Stimulated activated CD4-positive, alpha-beta T cell treated with anti-CD3 and anti-CD28 coated beads, Interleukin-4, amount 100 ng/mL, for 24 hours (primary cell): ENCODE data around the gene RUBCNL.
A peak's percentile ranks its signal among the peaks of the same experiment; 100 is the strongest.

Experiments used
- DNase-seq: peaks from one replicate; pipeline ENCODE4 v3.0.0-alpha.2; 2020

Gene RUBCNL

GRCh38 chr13:46340011-46340410 lies 47.0 kb downstream of the RUBCNL start:
- DNase-seq: no peak

DNA sequence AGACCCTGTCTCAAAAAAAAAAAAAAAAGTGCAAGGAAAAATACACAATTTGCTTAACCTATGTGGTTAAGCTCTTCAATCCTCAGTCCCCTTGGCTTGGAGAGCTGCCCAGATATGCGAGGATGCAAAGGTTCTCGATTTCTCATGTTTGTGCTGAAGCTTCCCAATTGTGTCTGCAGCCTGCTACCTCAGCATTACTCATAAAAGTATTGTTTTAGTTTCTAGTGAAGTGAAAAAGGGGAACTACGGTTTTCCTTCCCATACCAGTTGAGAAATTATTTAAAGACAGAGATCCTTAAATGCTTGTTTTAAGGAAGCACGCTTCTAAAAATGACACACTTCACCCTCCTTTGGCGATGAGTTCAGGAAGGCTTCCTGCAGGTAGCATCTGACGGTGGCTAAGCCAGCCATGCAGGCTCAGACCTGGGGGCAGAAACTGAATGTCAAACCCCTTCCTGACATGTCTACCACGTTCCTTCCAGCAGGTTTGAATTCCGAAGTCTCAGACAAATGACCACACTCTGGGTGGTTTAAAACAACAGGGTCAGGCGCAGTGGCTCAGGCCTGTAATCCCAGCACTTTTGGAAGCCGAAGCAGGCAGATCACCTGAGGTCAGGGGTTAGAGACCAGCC lies 47.9 kb downstream of the RUBCNL start:
- DNase-seq: no peak

GRCh38 chr13:46337700-46338099 lies 49.4 kb downstream of the RUBCNL start:
- DNase-seq: no peak

DNA sequence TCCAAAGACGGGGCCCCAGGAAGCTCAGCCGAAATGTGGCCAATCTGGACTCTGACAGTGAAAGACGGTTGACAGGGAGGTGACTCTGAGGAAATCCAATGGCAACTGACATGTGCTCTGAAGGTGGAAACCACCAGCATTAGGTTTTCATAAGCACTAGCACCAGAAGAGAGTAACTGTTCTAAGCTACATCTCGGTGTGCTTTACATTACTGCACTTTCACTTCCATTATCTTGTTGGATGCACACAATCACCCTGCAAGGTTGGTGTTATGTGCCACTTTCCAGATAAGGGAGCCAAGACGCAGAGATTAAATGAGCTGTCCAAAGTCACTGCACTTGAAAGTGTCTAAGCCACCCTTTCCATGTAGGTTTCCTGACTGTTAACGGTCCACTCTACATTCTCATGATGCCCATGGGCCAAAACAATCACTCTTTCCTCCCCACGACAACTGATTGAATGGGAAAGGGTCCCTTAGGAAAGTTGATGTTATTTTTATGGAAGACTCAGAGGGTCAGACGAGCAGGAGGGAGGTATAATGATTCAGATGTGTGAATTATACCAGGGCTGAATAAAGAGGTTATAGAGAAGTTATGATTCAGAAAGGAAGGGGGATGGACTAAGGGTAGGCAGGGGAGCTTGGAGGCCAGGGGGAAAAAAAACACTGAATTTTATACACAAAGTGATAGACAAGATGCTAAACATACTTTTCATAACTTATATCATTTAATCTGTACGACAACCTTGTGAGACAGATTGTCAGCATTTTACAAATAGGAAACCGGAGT lies 52.8 kb downstream of the RUBCNL start:
- DNase-seq: no peak

DNA sequence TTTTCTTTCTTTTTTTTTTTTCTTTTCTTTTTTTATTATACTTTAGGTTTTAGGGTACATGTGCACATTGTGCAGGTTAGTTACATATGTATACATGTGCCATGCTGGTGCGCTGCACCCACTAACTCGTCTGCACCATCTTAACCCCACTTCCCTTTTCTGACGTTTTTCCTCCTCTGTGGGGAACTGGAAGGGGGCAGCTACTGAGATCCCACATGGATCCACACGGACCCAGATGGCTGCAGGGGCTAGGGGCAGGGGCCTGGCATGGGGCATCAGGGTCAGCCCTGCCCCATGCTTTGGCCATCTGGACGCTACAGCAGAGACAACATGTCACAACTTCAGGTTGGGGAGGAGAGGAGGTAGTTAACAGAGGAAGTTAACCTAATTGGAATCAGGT lies 54.3 kb downstream of the RUBCNL start:
- no peak for DNase-seq

GRCh38 chr13:46329624-46330023 lies 57.4 kb downstream of the RUBCNL start:
- DNase-seq: no peak

- no peak for DNase-seq
These were observed 59.8 kb downstream of the RUBCNL start for GRCh38 chr13:46327246-46327645.

- DNase-seq: no peak
These were observed 62.1 kb downstream of the RUBCNL start for GRCh38 chr13:46324976-46325375.

GRCh38 chr13:46321494-46322225 lies 65.4 kb downstream of the RUBCNL start:
- DNase-seq: peak; percentile 78

DNA sequence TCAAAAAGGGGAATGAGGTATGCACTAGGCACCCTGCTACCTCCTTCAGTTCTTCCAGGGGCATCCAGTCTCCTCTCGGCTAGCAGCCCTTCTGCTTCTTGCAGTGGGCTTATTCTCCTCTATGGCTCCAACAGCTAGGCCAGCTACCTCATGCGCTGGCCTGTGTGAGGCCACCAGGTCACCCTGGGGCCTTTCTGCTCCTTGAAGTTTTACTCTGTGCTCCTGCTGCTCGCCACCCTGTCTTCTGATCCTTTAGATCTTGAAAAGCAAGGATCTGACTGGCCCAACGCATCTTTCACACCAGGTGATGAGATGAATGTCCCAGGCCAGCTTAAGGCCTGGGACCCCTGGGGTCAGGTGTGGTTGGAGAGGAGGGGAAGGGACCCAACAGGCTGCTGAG lies 66.2 kb downstream of the RUBCNL start:
- DNase-seq: no peak

DNA sequence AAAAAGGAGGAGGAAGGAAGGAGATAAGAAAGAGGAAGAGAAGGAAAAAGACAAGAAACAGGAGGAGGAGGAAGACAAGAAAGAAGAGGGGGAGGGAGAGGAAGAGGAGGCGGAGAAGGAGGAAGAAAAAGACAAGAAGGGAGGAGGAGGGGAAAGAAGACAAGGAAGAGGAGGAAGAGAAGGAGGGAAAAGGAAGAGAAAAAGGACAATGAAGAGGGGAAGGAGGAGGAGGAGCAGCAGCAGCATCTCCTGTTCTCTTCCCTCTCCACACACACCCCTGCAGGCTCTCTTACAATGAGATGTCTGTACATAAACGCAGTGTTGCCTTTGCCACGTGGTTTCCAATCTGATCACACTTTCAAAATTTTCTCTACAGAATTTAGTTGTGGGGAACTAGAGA lies 66.6 kb downstream of the RUBCNL start:
- DNase-seq: no peak

DNA sequence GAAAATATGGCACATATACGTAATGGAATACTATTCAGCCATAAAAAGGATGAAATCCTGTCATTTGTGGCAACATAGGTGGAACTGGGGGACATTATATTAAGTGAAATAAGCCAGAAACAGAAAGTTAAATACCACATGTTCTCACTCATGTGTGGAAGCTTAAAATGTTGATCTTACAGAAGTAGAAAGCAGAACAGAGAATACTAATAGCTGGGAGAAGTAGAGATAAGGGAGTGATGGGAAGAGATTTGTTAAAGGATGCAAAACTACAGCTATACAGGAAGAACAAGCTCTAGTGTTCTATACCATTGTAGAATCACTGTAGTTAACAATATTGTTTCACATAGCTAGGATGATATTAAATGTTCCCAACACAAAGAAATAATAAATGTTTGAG lies 68.1 kb downstream of the RUBCNL start:
- DNase-seq: no peak

DNA sequence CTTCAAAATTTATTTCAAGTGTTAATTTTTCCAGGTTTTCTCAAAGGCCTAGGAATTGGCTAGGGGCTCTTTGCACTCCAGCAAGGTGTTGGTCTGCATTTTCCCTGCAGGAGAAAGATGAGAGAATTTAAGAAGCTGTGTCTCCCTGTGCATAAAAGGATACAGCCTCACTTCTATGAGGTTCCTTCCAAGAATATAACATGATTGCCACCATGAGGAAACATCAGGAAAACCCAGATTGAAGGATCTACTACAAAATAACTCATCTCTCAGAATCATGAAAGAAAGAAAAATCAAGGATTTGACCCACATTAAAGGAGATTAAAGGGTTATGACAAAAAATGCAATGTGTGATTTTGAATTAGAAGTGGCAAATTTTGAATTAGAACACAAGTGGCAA lies 69.9 kb downstream of the RUBCNL start:
- no peak for DNase-seq

DNA sequence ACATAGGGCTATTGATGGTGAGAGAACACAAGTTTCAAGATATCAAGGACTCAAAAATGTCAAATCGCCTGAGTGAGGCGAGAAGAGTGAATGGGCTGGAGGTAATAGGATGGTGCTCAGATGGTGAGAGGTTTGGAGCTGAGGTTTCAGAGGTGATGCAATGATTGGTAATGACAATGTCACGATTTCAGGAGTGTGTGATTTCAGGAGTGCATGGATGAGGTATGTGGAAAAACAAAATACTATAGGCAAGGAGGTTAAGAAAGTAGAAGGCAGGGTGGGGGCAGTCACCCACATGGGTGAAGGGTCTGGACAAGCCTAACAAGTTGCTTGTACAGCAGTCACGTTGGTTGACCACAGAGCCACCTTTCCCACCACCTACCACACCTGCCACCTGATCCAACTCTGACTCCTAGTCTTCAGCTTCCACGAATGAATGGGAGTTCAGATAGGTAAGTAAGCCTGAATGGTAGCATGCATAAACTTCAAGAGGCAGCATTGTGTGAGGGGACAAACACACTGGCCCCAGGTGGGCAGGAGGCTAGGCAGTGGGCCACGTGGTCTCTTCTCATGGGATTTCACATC lies 71.5 kb downstream of the RUBCNL start:
- no peak for DNase-seq

DNA sequence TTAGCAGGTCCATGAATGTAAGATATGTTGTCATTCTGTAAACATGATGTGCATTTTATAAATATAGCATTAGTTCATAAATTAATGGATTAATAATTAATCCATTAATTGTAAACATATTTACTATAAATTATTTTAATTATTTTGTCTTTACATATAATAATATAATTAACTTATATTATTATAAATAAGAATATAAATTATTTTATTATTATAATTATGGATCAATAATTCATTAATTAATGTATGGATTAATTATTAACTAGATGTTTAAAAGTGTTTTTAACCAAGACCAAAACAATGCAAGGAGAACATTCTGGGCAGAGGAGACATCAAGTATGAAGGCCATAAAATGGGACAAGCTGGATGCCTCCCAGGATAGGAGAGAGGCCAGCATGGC lies 72.0 kb downstream of the RUBCNL start:
- DNase-seq: no peak

GRCh38 chr13:46314587-46314986 lies 72.5 kb downstream of the RUBCNL start:
- DNase-seq: no peak

DNA sequence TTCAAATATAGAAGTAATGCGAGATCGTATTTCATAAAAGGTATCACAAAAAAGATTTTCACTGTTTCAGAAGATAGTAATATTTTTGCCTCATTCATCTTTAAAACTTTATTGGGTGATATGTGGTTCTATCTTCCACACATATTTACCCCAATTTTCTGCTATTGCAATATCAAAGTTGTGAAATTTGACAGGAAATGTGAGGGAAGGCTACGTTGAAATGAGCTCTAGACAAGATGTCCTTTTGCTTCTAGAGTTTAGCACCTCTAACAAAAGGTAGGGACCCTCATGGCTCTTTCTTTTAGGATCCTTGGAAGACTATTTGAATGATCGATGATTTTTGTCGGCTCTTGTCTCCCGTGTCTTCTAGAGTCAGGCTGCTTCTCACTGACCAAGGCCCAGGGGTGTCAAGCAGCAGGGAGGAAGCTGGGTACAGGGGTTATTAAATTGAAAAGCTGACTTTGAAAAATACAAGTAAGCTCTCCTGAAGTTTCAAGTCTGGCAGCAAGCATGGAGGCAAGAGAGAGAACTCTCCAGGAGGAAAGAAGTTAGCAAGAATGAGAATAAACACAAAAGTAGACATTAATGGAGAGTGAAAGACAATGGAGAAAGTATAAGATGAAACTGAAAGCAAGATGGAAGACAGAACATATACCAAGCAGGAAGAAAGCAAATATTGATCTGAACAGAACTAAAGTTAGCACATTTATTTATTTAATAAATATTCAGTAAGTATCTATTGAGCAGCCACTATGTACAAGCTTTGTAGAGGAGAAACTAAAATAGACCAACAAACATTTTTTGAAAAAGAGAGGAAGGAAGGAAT lies 73.4 kb downstream of the RUBCNL start:
- no peak for DNase-seq

- DNase-seq: no peak
These were observed 74.0 kb downstream of the RUBCNL start for GRCh38 chr13:46313024-46313423.

DNA sequence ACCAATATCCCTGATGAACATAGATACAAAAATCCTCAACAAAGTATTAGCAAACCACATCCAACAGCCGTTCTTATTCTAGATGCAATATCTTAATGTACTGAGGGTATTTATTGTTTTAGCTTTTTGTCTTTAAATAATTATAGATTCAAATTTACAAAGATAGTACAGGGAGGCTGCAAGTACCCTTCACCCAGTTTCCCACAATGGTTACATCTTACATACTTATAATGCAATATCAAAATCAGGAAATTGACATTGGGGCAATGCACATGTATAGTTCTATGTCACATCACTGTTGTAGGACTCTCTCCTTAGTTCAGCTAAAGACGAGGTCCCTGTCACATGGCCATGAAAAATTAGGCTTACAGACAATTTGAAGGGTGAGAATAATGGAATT lies 75.8 kb downstream of the RUBCNL start:
- no peak for DNase-seq

GRCh38 chr13:46310066-46310465 lies 77.0 kb downstream of the RUBCNL start:
- DNase-seq: no peak

DNA sequence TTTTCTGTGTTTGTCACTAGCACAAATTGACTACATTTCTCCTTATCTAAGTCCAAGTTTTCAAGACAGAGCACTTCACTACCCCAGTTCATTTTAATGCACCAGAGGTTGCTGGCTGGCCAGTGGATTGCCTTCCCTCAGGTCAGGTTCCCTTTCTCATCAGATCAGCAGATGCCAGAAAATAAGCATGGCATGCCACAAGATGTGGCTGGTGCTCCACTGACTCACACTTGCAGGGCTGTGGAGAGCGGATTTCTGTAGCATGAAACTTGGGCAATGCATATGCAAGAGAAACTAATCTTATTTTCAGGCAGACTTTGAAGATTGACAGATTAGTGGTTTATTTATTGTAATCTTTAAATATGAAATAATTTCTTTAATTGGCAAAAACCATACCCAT lies 79.5 kb downstream of the RUBCNL start:
- DNase-seq: no peak

- DNase-seq: no peak
These were observed 82.5 kb downstream of the RUBCNL start for GRCh38 chr13:46304546-46304945.
